Heart left ventricle (tissue), 16 donors: ENCODE data around the gene OR2H2. TPM values are rescaled to one million over a fixed set of nuclear protein-coding genes. Genes with fewer than 3 reads are reported as not detected.

Source experiments
- ATAC-seq, 4 donors: fragments of 200-7000 bp; cut with Tn5 transposase; one replicate each; pipeline ENCODE4 v1.9.1; 2020 to 2022; ENCODE audit warnings: moderate library complexity in 4 of 4, mild to moderate bottlenecking in 3 of 4, moderate number of reproducible peaks in 1 of 4
- DNase-seq, 5 donors: peaks; one replicate each; pipeline ENCODE4 v3.0.0-alpha.2; 2020
- H3K27ac ChIP-seq, 12 donors: fragments of 200-600 bp; sonication (generic) in 4 of 12; one replicate each; pipeline versions ENCODE4 v1.5.0 to v1.8.0; 2016 to 2022; ENCODE audit warnings: mild to moderate bottlenecking in 2 of 12
- H3K27me3 ChIP-seq, 9 donors: fragments of 200-600 bp; sonication (generic) in 2 of 9; one replicate each; pipeline versions ENCODE4 v1.5.1 to v1.8.0; 2016 to 2022; ENCODE audit warnings: mild to moderate bottlenecking in 3 of 9
- H3K36me3 ChIP-seq, 9 donors: fragments of 200-600 bp; sonication (generic) in 2 of 9; one replicate each; pipeline versions ENCODE4 v1.5.0 to v1.8.0; 2018 to 2022; ENCODE audit warnings: mild to moderate bottlenecking in 2 of 9
- H3K4me1 ChIP-seq, 12 donors: fragments of 200-600 bp; sonication (generic) in 4 of 12; one replicate each; pipeline versions ENCODE4 v1.5.0 to v1.8.0; 2016 to 2022; ENCODE audit warnings: mild to moderate bottlenecking in 3 of 12
- H3K4me3 ChIP-seq, 12 donors: fragments of 200-600 bp; sonication (generic) in 4 of 12; one replicate each; pipeline versions ENCODE4 v1.5.0 to v1.8.0; 2017 to 2022; ENCODE audit warnings: mild to moderate bottlenecking in 9 of 12, moderate library complexity in 4 of 12
- H3K9me3 ChIP-seq, 12 donors: fragments of 200-600 bp; sonication (generic) in 4 of 12; one replicate each; pipeline versions ENCODE4 v1.5.0 to v1.8.0; 2016 to 2022; ENCODE audit warnings: mild to moderate bottlenecking in 1 of 12
- POLR2A ChIP-seq, 2 donors: fragments of 450-650 bp; IDR thresholded peaks; one replicate each; pipeline ENCODE4 v1.6.1; 2017; ENCODE audit warnings: antibody characterized with exemption in 2 of 2, mild to moderate bottlenecking in 2 of 2, moderate library complexity in 2 of 2
- WGBS, 4 donors: extraction: QIAGEN DNeasy Blood & Tissue Kit in 2 of 4; methylation state at CpG; one replicate each; pipeline versions ENCODE4 v1.1.5 to v1.1.7; 2013 to 2018; 5-methylcytosine and 5-hydroxymethylcytosine counted together
- intact Hi-C, 10 donors: fragments of 100-400 bp; cut with DNase I; formaldehyde crosslinking; loops; one replicate each; pipeline versions ENCODE4 v1.11.1 to v1.14.2; 2022
- polyA plus RNA-seq, 2 donors: library from polyadenylated mRNA; stranded (reverse); fragments of 200-250 nt; gene quantifications; one replicate each; pipeline ENCODE4 v1.2.3, GENCODE V29; 2013
- total RNA-seq, 9 donors: library from RNA; depleted of rRNA in 2 of 9; stranded (reverse); fragments of >200 nt in 2 of 9; fragmentation: NEBNext Ultra II Directional in 3 of 9; extraction: Animal tissue kit (Norgen Biotek cat#: 25700) in 3 of 9; gene quantifications; one replicate each; pipeline versions ENCODE4 v1.1.0 to v1.2.4, GENCODE V29; 2016 to 2023
- TF ChIP-seq, protein P1 (sequence below), 12 donors: fragments of 200-600 bp; sonication (generic) in 4 of 12; IDR thresholded peaks; one replicate each; pipeline versions ENCODE4 v1.5.0 to v1.8.0; 2018 to 2022; ENCODE audit warnings: antibody characterized with exemption in 12 of 12, mild to moderate bottlenecking in 5 of 12
- donor health status: ischemic (EF 13 %, LVEDD 7.1; RV severe dilation, severe dysfunction).
- donor health status: healthy with polysubstance abuse.
- donor health status: DM: no; HTN: yes; CAD: no.
- donor health status: DM: no; HTN: no; CAD: no.
- donor health status: ischemic (EF 25% LVEDD 6.9; RV normal size, moderate dysfunction).
- donor health status: ischemic (EF 25% LVEDD 5.7; RV mildly dilated, moderate dysfunction).
- donor health status: healthy.
- donor health status: DM: yes; HTN: yes; CAD: no.
- donor health status: ischemic (EF 35%, LVEDD 5.7; RV mildly dilated, moderate dysfunction).
- donor health status: nonischemic (EF 11% LVEDD 7.7; RV severe dilation, severe dysfunction).
- donor health status: DM: yes; HTN: yes; CAD: no.
- donor health status: PGD.
- donor health status: ischemic (EF 29% LVEDD 5.4; RV normal size, mild dysfunction).
- donor health status: nonischemic (EF 23%, LVEDD 6.1; RV moderate dilation, normal function).

The OR2H2 gene
- total and polyA plus RNA-seq, 11 donors = not detected

- no peaks in the 10 kb centered on the region for H3K9me3 ChIP-seq
- intact Hi-C loops = no loop called here
- ATAC-seq = no peak
- H3K36me3 ChIP-seq = peaks cover 0 to 98% (median 87%) of the 10 kb centered on the region in 9 donors
- no peaks in the 10 kb centered on the region for H3K4me1 ChIP-seq
- TF ChIP-seq POLR2A (IDR thresholded peaks at IDR 0.05) = no peak
- TF ChIP-seq, protein P1, sequence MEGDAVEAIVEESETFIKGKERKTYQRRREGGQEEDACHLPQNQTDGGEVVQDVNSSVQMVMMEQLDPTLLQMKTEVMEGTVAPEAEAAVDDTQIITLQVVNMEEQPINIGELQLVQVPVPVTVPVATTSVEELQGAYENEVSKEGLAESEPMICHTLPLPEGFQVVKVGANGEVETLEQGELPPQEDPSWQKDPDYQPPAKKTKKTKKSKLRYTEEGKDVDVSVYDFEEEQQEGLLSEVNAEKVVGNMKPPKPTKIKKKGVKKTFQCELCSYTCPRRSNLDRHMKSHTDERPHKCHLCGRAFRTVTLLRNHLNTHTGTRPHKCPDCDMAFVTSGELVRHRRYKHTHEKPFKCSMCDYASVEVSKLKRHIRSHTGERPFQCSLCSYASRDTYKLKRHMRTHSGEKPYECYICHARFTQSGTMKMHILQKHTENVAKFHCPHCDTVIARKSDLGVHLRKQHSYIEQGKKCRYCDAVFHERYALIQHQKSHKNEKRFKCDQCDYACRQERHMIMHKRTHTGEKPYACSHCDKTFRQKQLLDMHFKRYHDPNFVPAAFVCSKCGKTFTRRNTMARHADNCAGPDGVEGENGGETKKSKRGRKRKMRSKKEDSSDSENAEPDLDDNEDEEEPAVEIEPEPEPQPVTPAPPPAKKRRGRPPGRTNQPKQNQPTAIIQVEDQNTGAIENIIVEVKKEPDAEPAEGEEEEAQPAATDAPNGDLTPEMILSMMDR (IDR thresholded peaks at IDR 0.05) = no peak
- H3K27me3 ChIP-seq = no peaks in the 10 kb centered on the region
- H3K27ac ChIP-seq = no peak overlapping the region
- no peak for DNase-seq
- H3K4me3 ChIP-seq = no peak overlapping the region
These were observed 23.2 kb downstream of the OR2H2 start for GRCh38 chr6:29608131-29608530.

DNA sequence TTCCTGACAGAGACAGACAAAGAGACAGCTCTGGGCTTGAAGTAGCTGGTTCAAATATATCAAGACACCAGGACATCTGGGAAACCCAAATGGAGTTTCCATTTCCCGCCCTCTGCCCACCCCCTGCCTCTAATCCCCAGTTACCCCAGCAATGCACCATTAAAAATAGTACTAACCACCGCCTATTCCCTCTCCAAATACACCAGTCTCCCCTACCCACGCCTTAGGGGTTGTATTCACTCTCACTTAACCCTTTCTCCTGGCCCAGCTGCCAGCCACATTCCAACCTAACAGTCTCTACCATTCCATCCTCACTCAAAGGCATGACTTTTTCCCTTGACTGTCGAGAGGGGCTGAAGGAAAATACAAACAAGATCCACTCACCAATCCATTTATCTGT is 25.6 kb downstream of the OR2H2 start:
- TF ChIP-seq, protein P1 (IDR thresholded peaks at IDR 0.05) = no peak
- TF ChIP-seq POLR2A (IDR thresholded peaks at IDR 0.05) = no peak
- H3K4me3 ChIP-seq = no peak overlapping the region
- no peaks in the 10 kb centered on the region for H3K9me3 ChIP-seq
- no peak overlapping the region for H3K27ac ChIP-seq
- H3K36me3 ChIP-seq = peaks cover 0 to 97% (median 81%) of the 10 kb centered on the region in 9 donors
- no peaks in the 10 kb centered on the region for H3K27me3 ChIP-seq
- H3K4me1 ChIP-seq = no peaks in the 10 kb centered on the region
- WGBS, 4 donors = 89 to 97% (median 95%) methylated on average over 4 of the region's 4 CpGs
- ATAC-seq (no peak), DNase-seq (no peak)
- intact Hi-C loops = no loop called here

GRCh38 chr6:29611426-29611825 is 26.5 kb downstream of the OR2H2 start:
- peaks cover 0 to 97% (median 72%) of the 10 kb centered on the region in 9 donors for H3K36me3 ChIP-seq
- WGBS, 4 donors = 74 to 86% (median 80%) methylated on average over 4 of the region's 4 CpGs
- H3K4me1 ChIP-seq = no peaks in the 10 kb centered on the region
- no peak overlapping the region for H3K4me3 ChIP-seq
- DNase-seq = no peak
- ATAC-seq = no peak
- H3K9me3 ChIP-seq = no peaks in the 10 kb centered on the region
- H3K27me3 ChIP-seq = no peaks in the 10 kb centered on the region
- H3K27ac ChIP-seq = no peak overlapping the region
- intact Hi-C loops = no loop called here
- no peak for TF ChIP-seq POLR2A (IDR thresholded peaks at IDR 0.05)
- TF ChIP-seq, protein P1 (IDR thresholded peaks at IDR 0.05) = no peak

- intact Hi-C loops = no loop called here
- H3K9me3 ChIP-seq = no peaks in the 10 kb centered on the region
- TF ChIP-seq POLR2A (IDR thresholded peaks at IDR 0.05) = no peak
- TF ChIP-seq, protein P1 (IDR thresholded peaks at IDR 0.05) = no peak
- no peak overlapping the region for H3K27ac ChIP-seq
- H3K4me3 ChIP-seq = no peak overlapping the region
- WGBS, 4 donors = 96 to 97% (median 97%) methylated on average over 8 of the region's 8 CpGs
- DNase-seq (no peak), ATAC-seq (no peak)
- no peaks in the 10 kb centered on the region for H3K27me3 ChIP-seq
- no peaks in the 10 kb centered on the region for H3K4me1 ChIP-seq
- H3K36me3 ChIP-seq = peaks cover 0 to 93% (median 61%) of the 10 kb centered on the region in 9 donors
These were observed 33.0 kb downstream of the OR2H2 start for GRCh38 chr6:29617782-29618554.
